HG02852 (cell line): Measurements from ENCODE around the gene IFI27L2.

Experiments used
- ATAC-seq: cut with Tn5 transposase; IDR thresholded peaks from one replicate; pipeline ENCODE4 v1.9.1; 2021; ENCODE audit warnings: mild to moderate bottlenecking, moderate library complexity; ENCODE audit not compliant: unreplicated experiment

Gene IFI27L2

GRCh38 chr14:94124582-94125377, 4.6 kb downstream of the IFI27L2 start:
- no peak for ATAC-seq

DNA sequence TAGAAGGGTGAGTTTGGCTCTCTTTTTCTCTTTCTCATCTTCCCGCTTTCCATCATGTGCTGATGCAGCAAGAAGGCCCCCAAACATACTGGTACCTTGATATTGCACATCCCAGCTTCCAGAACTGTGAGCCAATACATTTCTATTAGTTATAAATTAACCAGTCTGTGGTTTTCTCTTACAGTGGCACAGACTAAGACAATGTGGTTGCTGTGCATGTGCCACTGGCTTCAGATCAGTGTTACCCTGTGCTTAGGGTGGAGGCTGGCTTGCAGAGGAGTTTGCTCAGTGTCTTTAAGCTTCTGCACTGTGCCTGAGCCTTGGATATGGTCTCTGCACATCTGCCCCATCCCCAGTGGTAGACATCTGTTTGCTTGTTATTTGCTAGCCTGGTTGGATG, 5.5 kb downstream of the IFI27L2 start:
- ATAC-seq, result no peak

DNA sequence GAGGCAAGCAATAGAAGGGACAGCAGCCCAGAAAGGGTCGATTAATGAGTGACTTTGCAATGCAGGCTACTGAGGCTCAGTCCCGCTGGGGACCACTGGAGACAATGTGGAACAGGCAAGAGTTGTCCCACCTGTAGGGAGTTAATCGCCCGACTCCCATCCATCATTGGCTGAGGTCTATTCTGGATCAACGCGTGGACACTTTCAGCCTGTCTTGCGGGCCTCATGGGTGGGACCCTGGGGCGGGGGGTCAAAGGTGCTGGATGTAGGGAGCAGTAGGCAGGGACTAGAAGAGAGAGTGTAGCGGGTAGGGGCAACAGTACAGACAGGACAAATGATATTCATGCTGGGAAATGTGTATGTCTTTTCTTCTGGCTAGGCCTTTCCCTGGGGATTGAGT, 6.1 kb downstream of the IFI27L2 start:
- ATAC-seq, result no peak

DNA sequence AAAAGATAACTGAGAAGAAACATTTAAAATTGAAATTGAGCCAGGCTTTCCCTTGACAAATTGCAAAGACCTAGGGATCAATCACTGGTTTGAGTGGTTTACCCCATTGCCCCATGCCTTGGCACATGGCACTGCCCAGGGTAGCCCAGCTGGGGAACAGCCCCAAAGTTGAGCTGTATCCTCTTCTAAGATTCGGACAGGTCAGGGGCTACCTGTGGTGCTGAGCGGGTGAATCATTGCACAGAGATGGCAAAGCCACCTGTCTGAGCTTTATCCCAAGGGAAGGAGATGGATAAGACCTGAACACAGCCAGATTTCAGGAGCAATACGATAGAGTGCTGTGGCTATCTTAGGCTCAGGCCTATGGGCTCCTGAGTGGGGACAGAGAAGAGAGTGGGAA, 7.0 kb downstream of the IFI27L2 start:
- ATAC-seq, result no peak

- ATAC-seq, result no peak
These were observed 7.9 kb downstream of the IFI27L2 start for GRCh38 chr14:94121485-94121884.

- ATAC-seq, result no peak
These were observed 8.6 kb downstream of the IFI27L2 start for GRCh38 chr14:94120667-94121340.

DNA sequence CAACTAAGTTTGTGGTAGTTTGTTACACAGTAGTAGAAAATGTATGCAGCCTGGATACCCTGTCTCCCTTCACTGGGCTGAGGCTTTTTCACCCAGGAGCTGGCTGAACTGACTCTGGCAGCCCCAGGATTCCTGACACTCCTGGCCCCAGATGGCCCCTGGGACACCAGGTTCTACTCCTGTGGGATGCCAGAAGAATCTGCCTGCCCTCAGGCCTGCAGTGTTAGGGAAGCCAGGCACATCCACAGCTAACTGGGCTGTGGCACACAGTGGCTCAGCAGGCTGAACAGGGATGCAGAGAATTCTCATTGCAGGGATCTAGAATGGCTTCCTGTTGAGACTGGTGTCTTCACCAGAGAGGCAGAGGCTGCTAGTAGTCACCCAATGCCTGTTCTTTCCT, 10.3 kb downstream of the IFI27L2 start:
- ATAC-seq, result no peak

DNA sequence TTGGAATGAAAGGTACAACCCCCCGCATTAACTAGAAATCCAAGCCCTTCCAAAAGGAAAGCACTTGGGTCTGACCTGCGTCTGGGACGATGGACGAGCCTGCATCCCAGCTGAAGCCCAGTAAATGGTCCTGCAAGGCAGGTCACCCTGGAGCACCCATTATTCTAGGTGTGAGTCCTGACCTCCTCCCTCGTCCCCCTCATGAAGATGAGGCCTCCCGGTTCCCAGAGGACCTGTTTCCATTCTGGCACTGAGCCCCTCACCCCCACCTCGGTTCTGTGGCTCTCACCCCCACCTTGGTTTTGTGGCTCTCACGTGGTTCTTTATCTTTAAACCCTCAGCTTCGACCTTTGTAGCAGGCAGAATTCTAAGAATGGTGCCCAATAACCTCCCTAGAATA, 11.5 kb downstream of the IFI27L2 start:
- no peak for ATAC-seq

DNA sequence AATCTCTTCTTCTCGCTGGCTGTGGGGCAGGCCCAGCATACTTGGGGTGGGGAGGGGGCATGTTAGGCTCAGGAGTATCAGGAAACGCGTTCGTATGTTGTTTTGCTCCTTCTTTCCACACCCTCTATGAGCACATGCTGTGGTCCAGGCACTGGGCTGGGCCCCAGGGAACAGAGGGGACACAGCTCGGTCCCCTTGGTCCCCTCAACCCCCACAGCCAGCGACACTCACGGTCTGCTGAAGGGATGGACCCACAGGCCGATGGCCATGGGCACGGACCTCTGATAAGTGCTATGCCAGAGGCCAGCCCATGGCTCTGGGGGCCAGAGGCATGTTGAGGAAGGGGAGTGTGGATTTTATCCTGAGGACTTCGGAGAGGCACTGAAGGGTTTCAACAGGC, 12.7 kb downstream of the IFI27L2 start:
- no peak for ATAC-seq

DNA sequence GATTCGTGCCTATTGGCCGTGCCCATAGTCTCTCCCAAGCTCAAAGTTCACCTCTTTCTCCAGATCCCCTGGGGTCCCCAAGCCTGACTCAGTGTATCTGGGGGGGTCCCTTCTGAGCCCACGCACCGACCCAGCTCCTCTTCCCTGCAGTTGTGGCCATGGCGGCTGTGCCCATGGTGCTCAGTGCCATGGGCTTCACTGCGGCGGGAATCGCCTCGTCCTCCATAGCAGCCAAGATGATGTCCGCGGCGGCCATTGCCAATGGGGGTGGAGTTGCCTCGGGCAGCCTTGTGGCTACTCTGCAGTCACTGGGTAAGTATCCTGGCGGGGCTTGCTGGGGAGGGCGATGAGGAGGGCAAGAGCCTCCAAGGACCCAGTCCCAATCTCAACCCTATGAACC, 13.8 kb downstream of the IFI27L2 start:
- ATAC-seq, result no peak

GRCh38 chr14:94115058-94115591, 14.3 kb downstream of the IFI27L2 start:
- ATAC-seq, result no peak

DNA sequence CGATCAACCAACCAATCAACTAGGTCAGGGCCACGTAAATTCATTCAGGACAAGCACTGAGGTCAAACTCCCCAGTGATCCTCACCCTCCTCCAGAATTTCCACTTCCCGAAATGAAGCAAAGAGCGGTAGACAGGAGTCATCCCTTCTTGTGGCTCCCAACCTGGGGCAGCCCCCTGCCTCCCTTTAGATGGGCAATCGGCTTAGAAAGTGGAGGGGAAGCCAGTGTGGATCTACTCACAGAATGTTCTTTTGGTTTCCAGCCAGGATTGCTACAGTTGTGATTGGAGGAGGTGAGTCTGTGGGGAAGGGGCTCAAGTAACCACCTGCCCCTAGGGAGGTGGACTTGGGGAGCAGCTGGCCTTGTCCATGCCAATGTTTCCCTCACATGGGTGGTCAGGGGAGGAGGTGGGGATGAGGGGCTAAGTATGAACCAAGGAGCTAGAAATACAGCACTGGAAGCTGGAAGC, 14.8 kb downstream of the IFI27L2 start:
- no peak for ATAC-seq

GRCh38 chr14:94113908-94114588, 15.4 kb downstream of the IFI27L2 start:
- ATAC-seq, result no peak

DNA sequence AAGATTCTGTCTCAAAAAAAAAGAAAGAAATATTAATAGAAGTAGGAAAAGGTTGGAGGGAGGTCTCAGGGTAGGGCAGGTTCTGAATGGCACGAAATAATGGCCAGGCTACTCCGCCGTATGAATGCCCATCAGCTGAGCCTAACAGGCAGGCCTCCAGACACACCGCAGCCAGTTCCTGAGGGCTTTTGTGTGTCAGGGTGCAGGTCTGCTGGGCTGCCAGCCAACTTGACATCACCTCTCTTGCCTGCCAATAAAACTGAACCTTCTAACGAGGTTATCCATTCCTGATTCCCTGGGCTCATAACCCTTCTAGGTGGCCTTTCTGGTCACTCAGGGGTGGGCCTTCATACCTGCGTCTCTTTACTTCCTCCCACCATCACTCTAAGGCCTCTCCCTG, 15.9 kb downstream of the IFI27L2 start:
- ATAC-seq, result no peak

- ATAC-seq, result no peak
These were observed 16.3 kb downstream of the IFI27L2 start for GRCh38 chr14:94113073-94113472.

DNA sequence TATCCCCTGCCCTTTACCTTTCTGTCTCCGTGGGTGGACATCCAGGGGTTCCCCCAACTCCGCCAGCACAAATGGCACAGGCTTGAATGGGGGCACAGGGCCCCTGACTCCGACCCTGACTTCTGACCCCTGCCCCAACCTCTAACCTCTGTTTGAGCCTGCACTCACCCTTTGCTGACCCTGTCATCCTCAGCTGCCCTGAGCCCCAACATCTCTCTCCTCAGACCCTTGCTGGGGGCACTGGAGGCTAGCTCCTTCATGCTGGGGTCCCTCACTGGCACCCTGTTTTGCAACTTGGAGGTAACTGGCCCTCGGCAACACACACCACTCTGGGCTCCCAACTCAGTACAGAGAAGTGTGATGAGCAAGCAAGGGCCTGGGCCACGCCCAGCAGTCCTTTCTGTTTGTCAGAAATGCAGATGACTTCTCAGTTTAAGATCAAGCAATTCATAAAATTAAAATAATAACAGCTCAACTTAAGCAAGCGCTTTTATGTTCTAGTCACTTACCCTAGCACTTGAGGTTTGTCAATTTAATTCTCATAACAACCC, 16.8 kb downstream of the IFI27L2 start:
- no peak for ATAC-seq

- ATAC-seq, result no peak
These were observed 17.9 kb downstream of the IFI27L2 start for GRCh38 chr14:94111276-94112095.

DNA sequence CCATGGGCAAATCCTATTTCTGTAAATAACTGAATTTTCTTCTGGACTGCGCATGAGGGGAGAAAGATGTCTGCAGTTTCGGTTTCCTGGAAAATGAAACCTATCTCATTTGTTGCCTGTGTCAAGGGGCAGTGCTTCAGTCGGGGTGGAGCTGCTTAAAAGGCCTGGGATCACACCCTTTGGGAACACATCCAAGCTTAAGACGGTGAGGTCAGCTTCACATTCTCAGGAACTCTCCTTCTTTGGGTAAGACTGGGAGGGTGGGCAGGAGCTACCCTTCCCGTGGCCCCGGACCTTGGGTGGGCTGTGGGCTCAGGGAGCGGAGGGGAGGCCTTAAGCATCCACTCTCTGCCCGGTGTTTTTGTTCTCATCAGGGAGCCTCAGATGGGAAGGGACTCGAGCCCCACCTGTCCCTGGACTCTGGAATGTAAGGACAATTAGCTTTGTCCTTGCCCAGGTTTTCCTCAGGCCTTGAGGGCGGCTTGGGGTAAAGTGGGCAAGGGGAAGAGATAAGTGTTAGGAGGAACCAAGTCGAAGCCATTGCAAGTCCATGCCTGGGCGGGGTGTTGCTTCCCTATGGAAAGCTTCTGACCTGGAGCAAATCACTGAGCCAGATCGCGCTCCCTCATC, 18.7 kb downstream of the IFI27L2 start, which contains the start of gene IFI27:
TSS of gene IFI27 (plus strand) at position 185 of the 630 bp plus-strand sequence.
- no peak for ATAC-seq

DNA sequence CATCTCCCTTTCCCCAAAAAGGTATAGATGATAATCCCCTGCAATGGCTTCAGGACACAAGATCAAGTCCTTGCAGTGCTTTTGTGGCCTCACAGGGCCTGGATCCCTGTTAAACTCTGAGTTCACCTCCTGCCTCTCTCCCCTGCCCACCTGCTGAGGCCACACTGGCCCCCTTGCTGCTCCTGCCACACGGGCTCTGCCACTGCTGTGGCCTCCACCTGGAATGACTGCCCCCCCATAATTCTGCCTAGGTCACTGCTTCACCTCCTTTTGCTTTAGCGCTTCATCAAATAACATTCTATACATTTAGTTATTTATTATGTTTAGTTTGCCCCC, 19.5 kb downstream of the IFI27L2 start:
- ATAC-seq, result no peak

GRCh38 chr14:94104731-94105130, 24.7 kb downstream of the IFI27L2 start:
- no peak for ATAC-seq
